PC-9 (cell line): ENCODE measurements around the gene TPK1.

Experiments used
- EZH2 ChIP-seq: fragments of 200-600 bp; sonication (generic); IDR thresholded peaks from 2 replicates; pipeline ENCODE4 v1.8.0; 2017; ENCODE audit warnings: antibody characterized with exemption, low read depth
- TF ChIP-seq, protein P1 (sequence below): fragments of 200-600 bp; sonication (generic); conservative IDR thresholded peaks from 2 replicates; pipeline ENCODE4 v1.6.1; 2017; ENCODE audit warnings: mixed run types, antibody characterized with exemption, mild to moderate bottlenecking, moderate library complexity

DNA sequence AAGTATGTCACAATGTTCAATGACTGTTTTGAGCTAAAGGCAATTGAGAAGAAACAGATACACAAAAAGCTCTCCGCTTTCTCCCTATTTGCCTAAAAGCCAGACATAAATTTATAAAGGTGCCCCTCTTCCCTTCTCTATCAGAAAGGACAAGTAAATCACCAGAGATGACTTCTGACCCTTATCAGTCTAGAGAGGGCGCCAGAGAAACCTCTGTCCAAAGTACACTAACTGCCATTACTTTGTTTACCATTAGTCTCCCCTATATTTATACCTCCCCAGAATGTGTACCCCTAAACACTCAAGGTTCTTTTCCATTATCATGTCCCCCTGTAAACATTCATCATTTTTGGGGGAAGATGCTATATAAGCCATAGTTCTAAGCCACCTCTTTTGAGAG is 49.3 kb downstream of the TPK1 start:
- TF ChIP-seq, protein P1, sequence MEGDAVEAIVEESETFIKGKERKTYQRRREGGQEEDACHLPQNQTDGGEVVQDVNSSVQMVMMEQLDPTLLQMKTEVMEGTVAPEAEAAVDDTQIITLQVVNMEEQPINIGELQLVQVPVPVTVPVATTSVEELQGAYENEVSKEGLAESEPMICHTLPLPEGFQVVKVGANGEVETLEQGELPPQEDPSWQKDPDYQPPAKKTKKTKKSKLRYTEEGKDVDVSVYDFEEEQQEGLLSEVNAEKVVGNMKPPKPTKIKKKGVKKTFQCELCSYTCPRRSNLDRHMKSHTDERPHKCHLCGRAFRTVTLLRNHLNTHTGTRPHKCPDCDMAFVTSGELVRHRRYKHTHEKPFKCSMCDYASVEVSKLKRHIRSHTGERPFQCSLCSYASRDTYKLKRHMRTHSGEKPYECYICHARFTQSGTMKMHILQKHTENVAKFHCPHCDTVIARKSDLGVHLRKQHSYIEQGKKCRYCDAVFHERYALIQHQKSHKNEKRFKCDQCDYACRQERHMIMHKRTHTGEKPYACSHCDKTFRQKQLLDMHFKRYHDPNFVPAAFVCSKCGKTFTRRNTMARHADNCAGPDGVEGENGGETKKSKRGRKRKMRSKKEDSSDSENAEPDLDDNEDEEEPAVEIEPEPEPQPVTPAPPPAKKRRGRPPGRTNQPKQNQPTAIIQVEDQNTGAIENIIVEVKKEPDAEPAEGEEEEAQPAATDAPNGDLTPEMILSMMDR, result no peak; the same call in 1 of the 2 replicates
- TF ChIP-seq EZH2, result no peak
